Right hindlimb (tissue), 1 donor: Measurements from ENCODE around the gene KRABD2.
"Not testable (repeated sequence)": the region's sequence is repeated elsewhere in the genome, so short reads cannot be mapped to it uniquely, and the experiment has no call there.

Experiments used
- DNase-seq: peaks from one replicate; pipeline ENCODE4 v3.0.0-alpha.2; 2018

Gene KRABD2

DNA sequence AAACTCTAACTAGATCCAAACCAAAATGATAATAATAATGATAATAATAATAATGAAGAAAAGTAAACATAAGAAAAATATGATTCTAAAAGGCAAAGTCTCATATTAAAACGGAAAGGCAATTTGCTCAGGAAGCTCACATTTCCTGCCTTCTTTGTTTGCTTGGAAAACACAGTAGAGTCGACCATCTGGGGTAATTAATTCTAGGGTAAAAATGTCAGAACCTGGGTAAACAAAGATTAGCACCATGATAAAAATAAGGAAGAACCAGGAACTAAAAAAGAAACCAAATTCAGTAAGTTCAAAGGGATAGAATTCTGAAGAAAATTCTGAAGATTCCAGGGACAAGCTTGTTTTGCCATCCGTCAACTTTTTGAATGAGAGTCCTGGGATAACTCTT is 16.2 kb downstream of the KRABD2 start:
- DNase-seq = no peak

DNA sequence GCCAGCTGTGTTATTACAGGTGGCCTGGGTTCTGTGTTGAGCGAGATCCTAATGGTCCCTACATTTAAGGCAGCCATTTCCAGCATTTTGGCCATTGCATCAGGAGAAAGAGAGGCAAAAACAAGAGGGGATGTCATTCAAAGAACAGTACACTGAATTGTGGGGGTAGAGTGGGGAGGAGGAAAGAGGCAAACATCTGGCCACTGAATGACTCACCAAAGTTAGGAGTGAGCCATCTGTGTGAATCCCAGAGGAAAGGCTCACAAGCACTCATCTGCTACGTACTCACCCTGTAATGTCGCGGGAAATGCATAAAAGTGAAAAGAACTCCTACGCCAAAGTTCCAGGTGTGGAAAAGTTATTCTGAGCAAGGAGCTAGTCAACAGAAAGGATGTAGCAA is 16.7 kb downstream of the KRABD2 start:
- DNase-seq = peak; percentile 42

DNA sequence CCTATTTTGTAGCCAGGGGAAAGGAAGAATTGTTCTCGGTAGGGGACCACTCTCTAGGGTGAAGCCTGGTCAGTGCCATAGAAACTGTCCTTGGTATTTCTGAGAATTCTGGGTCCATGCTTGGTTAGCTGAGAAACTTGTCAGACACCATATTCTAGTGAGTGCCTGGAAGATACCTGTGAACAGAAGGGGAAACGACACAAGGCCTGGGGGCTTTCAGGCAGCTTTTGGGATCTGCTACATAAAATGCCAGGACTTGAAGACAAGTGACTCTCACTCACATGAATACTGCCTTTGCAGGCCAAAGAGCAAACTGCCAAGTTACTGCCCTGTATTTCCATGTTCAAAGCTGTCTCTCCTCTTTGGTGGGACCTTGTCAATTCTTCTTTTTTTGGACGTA is 18.6 kb downstream of the KRABD2 start:
- no peak for DNase-seq

DNA sequence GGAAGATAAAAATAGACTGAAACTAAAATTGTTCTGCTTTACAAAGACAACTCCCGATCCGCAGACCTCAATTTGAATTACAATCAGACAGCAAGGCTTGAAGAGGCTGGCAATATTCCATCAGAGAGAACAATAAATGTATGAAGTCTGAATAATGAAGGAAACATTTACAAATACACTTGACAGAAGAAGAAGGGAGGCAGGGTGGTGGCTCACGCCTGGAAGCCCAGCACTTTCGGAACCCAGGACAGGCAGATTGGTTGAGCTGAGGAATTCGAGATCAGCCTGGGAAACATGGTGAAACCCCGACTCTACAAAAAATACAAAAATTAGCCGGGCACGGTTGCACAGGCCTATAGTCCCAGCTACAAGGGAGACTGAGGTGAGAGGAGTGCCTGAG is 22.3 kb downstream of the KRABD2 start:
- DNase-seq = no peak

DNA sequence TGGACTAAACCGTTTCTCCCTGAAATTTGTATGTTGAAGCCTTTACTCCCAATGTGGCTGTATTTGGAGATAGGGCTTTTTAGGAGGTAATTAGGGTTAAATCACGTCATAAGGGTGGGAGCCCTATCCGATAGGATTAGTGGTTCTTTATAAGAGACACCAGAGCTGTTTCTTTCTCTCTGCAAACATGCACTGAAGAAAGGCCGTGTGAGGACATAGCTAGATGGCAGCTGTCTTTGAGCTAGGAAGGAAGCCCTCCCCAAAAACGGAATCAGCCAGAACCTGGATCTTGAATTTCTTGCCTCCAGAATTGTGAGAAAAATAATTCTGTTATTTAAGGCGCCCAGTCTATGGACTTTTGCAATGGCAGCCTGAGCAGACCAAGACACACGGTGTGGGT is 22.8 kb downstream of the KRABD2 start:
- DNase-seq = no peak

DNA sequence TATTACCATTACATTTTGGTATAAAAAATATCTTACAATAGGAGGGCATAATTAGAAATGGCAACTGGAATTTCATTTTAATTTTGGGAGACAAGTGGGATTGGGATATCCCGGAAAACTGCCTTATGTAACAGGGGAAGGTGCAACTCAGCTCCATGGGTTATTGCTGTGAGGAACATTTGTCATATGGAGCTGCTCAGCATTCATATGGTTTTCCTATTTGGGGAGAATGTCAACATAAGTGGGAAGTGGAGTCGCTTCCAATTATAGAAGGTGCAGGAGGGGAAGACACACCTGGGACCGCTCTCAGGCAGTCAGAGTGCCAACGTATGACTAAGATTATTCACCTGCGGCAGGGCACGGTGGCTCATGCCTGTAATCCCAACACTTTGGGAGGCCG is 26.2 kb downstream of the KRABD2 start:
- DNase-seq = no peak

DNA sequence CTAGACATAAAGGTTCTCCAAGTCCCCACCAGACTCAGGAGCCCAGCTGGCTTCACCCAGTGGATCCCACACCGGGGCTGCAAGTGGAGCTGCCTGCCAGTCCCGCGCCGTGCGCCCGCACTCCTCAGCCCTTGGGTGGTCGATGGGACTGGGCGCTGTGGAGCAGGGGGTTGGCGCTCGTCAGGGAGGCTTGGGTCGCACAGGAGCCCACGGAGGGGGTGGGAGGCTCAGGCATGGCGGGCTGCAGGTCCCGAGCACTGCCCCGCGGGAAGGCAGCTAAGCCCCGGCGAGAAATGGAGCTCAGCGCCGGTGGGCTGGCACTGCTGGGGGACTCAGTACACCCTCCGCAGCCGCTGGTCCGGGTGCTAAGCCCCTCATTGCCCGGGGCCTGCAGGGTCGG is 29.5 kb downstream of the KRABD2 start:
- DNase-seq = not testable (repeated sequence)

DNA sequence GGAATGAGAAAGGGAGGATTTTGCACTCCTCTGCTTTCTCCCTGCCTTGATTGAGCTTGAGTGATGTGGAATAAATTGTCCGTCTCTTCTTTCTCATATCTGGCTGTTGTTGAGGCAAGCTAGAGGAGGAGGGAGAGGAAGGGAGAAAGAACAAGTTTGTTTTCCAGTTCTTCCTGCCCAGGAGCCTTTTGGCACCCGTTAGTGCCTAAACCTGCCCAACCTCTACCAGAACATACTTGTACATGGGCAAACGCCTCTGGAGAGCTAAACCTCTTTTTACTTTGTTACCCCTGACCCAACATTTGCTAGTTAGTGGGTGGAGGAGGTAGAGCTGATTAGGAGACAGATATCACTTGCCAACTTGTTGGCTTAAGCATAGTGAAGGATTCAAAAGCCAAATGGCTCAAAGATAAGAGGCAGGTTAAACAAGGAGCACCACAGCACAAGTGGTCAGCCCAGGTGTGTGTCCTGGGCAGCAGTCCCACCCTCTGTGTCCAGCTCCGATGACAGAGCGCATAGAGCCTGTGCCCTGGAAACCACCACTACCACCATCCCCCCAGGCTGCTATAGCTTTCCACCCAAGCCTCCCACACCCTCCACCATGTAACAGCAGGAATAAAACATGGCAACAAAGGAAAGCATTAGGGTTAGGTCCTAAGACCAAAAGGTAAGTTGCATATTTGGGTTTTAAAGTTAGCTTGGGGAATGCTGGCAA is 30.4 kb downstream of the KRABD2 start:
- DNase-seq = no peak

DNA sequence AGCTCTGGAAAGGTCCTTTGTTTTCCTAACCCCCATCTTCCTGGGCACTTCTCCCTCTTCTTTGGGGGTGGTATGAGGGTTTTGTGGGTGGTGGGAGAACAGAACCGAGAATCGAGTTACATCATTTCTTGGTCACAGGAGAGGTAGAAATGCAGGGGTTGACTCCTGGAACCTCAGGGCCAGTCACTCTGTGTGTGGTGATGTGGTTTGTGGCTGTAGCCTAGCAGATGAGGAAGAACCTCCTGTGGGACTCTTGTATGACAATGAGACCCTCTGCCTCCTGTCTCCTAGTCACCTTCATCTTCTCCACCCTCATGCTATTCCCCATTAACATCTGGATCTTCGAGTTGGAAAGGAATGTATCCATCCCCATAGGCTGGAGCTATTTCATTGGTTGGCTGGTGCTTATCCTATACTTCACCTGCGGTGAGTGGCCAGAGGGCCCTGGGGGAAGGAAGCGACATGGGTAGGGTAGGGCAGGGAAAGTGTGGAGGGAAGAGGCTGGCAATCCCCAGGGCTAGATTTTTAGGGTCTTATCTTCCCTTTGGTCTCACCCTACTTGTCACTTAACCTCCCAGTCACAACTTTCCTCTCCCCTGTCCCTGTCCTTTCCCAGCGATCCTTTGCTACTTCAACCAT is 31.3 kb downstream of the KRABD2 start:
- no peak for DNase-seq

DNA sequence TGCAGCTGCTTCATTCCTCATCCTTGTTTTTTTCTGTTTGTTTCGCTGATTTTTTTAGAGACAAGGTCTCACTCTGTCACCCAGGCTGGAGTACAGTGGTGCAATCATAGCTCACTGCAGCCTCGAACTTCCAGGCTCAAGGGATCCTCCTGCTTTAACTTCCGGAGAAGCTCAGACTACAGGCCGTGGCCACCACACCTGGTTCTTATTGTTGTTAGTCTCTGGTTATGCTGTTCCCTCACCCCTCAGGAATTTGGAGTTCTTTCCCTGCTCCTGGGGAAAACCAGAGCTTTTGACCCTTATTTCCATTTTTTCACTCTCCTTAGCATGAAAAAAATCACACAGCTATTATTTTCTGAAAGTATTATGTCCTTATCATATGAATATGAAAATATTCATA is 35.0 kb downstream of the KRABD2 start:
- DNase-seq = no peak

DNA sequence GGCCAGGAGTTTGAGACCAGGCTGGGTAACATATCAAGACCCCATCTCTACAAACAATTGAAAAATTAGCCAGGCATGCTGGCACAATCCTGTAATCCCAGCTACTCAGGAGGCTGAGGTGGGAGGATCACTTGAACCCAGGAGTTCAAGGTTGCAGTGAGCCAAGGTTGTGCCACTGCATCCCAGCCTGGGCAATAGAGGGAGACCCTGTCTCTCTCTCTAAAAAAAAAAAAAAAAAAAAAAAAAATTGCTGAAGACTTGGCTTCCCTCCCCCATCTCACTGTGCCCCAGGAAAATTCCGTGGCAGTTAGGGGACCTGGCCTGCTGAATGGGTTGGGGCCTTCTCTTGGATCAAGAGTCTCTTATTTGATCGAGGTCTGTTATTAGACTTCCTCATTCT is 37.0 kb downstream of the KRABD2 start, which contains the start of gene ODF4:
Gene ODF4, plus strand, starts transcription at position 301 of the 400 bp plus-strand sequence. CDS start 212 bp downstream, outside the sequence.
- DNase-seq = no peak

DNA sequence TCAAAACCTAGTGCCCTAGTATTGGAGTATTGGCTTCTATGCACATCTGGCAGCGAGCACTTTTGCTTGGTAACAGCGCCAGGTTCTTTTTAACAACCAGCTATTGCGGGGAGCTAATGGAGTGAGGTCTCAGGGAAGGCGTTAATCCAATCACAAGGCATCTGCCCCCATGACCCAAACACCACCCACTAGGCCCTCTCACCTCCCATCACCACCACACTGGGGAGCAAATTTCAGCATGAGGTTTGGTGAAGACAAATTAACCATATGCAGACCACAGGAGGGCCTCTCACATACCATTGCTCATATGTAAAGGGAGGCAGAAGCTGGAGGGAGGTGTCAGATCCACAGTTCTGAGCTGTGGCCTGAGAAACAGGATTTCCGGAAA is 37.8 kb downstream of the KRABD2 start:
- no peak for DNase-seq

DNA sequence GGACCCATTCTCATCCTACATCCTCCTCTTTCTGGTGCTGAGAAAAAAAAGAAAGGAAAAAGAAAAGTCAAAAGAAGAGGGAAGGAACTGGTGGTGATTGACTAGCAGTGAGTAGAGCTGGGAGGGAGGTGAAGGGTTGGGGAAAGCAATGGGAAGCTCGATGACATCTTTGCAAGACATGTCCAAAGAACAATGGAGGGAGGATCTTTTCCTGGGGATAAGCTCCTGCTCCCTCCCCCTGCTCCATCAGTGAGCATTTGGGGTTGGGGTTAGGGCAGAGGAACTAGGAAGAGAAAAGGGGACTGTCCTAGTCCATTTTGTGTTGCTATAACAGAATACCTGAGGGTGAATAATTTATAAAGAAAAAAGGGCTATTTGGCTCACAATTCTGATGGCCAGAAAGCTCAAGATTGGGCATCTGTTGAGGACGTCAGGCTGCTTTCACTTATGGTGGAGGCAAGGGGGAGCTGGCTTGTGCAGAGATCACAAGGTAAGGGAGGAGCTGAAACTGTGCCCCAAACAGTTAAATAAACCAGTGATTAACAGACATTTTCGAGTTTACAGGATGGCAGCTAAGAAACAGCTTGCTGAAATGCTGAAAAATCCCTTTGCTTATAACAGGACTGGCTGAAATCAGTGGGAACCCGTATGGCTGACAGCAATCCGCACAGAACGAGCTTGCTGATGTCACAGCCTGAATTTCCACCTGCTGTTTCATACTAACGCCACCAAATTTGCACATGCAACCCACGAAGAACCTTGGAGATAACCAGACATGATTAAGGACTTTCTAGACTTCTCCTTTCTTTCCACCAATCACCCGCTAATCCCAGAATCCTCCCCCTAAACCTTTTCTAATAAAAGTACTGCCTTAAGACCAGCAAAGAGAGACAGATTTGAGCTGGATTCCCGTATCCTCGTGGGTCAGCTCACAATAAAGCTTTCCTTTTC is 38.4 kb downstream of the KRABD2 start:
- no peak for DNase-seq

DNA sequence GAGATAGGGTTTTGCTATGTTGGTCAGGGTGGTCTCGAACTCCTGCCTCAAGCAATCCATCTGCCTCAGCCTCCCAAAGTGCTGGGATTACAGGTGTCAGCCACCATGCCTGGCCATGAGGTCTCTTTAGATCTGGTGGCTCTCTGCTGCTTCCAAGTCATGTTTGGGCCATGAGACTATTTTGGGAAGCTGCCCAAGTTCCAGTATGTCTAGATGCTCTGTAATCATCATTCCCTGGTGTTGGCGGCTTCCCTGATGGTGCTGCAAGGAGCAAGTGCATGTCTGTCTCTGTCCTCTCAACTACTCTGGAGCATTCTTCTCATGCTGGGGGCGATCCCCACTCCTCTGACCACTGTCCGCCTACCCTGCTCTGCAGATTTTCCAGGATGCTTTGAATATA is 43.2 kb downstream of the KRABD2 start:
- no peak for DNase-seq

DNA sequence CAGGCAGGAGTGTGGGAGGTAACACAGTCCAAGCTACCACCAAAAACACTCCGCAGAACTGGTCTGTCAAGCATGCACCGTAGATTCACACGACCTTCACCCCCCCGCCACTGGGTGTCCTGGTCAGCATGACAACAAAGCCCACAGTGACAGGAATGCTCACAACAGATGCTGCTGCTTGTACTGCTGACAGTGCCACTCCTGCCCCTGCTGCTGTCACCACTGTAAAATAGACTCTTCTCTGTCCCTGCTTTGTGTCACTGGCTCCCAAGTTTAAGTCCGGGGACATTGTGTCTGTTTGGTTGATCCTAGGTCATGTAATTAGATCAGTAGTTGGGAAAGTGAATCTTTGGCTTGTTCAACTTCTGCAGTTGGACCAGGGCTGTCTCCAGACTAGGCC is 43.8 kb downstream of the KRABD2 start:
- no peak for DNase-seq

DNA sequence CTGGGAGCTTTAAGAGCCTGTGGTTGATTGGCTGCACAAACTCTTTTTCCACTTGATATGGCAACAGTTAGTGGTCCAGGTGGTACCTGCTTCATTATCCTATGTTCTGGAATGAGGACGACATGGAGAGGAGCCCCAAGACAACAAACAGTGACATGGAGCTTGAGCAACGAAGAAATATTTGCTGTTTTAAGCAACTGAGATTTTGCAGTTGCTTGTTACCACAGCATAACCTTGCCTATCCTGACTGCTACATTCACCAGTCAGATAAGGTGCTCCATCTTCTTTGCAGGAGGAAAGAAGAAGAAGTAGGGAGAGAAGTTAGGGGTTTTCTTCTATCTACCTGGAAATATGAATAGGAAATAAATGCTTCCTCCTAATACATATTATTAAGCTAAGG is 44.4 kb downstream of the KRABD2 start:
- no peak for DNase-seq

DNA sequence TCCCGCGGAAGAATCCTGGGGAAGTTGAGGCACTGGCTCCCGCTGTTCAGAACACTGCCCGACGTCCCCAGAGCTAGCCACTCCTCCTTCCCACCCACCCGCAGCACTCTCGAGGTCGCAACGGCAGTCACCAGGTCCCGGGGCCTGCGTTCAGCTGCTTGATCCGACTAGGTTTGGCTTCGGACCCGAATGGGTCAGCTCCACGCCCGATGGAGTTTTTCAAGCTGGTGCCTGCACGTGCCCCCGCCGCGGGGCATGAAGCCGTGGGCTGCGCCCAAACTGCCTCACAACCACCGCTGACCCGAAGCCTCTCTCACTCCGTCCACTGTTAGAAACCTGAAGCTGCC is 49.2 kb downstream of the KRABD2 start:
- no peak for DNase-seq
